RWPE2 (cell line): ENCODE measurements around the gene GTF2F2.

ENCODE experiments used
- ATAC-seq: fragments of 200-7000 bp; cut with Tn5 transposase; 3 replicates; pipeline ENCODE4 v1.9.1; 2021; ENCODE audit warnings: low read depth
- DNase-seq: peaks from one replicate; pipeline ENCODE4 v3.0.0-alpha.2; 2020; ENCODE audit warnings: low spot score
- H3K27ac ChIP-seq: fragments of 450-650 bp; 2 replicates; pipeline ENCODE4 v1.5.1; 2017; ENCODE audit warnings: mild to moderate bottlenecking; ENCODE audit not compliant: poor library complexity, severe bottlenecking
- H3K27me3 ChIP-seq: fragments of 250-450 bp; sonication (Bioruptor Pico); 2 replicates; pipeline ENCODE4 v1.5.1; 2021; ENCODE audit warnings: mild to moderate bottlenecking, moderate library complexity; ENCODE audit not compliant: insufficient read depth, poor library complexity, severe bottlenecking
- H3K36me3 ChIP-seq: fragments of 250-450 bp; sonication (Bioruptor Pico); 2 replicates; pipeline ENCODE4 v1.5.1; 2020; ENCODE audit warnings: low read depth, mild to moderate bottlenecking, moderate library complexity
- H3K4me1 ChIP-seq: fragments of 250-450 bp; sonication (Bioruptor Pico); 2 replicates; pipeline ENCODE4 v1.5.1; 2021; ENCODE audit warnings: mild to moderate bottlenecking, moderate library complexity; ENCODE audit not compliant: insufficient read depth, poor library complexity, severe bottlenecking
- H3K4me3 ChIP-seq: fragments of 250-450 bp; sonication (Bioruptor Pico); 2 replicates; pipeline ENCODE4 v1.5.1; 2021; ENCODE audit warnings: mild to moderate bottlenecking, moderate library complexity; ENCODE audit not compliant: severe bottlenecking
- H3K9me3 ChIP-seq: fragments of 250-450 bp; sonication (Bioruptor Pico); 2 replicates; pipeline ENCODE4 v1.5.1; 2021; ENCODE audit warnings: mild to moderate bottlenecking, moderate library complexity; ENCODE audit not compliant: severe bottlenecking
- CTCF ChIP-seq: fragments of 450-650 bp; IDR thresholded peaks from one replicate; pipeline ENCODE4 v1.5.1; 2017; ENCODE audit warnings: mild to moderate bottlenecking, moderate library complexity; ENCODE audit not compliant: poor library complexity, severe bottlenecking

GTF2F2 gene

DNA sequence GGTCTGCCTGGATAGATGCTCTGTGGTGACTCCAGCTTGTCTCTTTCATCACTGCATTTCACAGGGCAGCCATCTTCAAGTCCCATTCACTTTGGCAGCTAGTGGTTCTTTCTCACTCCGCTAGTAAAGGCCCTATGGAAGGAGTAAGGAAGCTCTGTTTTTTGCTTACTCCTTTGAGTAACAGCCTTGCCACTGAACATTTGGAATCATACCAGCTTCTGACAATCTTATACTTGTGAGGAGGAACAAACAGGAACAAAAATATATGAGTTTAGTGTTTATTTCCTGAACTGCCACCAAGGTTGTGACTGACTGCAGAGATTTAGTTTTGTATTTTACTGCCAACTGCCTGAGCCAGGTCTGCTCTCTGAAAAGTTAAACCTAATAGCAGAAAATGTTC, 41.9 kb downstream of the GTF2F2 start:
- peak overlapping the region; percentile 80 for H3K27ac ChIP-seq
- ATAC-seq: peak; percentile 32; the same call in 2 of the 3 replicates
- TF ChIP-seq CTCF: no peak

DNA sequence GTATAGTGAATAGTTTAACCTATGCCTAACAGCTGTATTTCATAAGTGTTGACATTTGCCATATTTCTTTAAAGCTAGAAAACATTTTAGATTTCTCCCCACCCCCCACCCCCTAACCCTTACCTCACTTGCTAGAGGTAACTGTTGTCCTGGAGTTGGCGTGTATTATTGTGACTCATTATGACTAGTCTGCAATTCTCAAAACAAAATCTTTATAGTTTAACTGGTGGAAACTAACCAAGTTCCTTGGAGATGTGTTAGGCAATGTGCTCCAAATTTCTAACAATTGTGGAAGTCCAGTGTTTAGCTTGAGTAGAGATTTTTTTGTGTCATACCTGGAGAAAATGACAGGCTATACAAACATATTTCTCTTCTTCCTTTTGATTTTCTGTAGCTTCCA, 42.5 kb downstream of the GTF2F2 start:
- TF ChIP-seq CTCF: no peak
- Histone ChIP-seq H3K27me3 (no peaks in the 10 kb centered on the region), H3K9me3 (no peaks in the 10 kb centered on the region), H3K4me3 (no peak overlapping the region), H3K27ac (peak overlapping the region; percentile 80), H3K4me1 (peaks cover 26% of the 10 kb centered on the region), H3K36me3 (peaks cover 37% of the 10 kb centered on the region)
- ATAC-seq (peak; percentile 98), DNase-seq (no peak)

More for the DNA sequence above, 41.9 kb downstream of the GTF2F2 start:
- Histone ChIP-seq H3K36me3 (peaks cover 37% of the 10 kb centered on the region), H3K4me3 (no peak overlapping the region), H3K4me1 (peaks cover 22% of the 10 kb centered on the region), H3K9me3 (no peaks in the 10 kb centered on the region), H3K27me3 (no peaks in the 10 kb centered on the region)
- DNase-seq: no peak

- DNase-seq (no peak), ATAC-seq (no peak)
- H3K27me3 ChIP-seq: no peaks in the 10 kb centered on the region
- peaks cover 38% of the 10 kb centered on the region for H3K36me3 ChIP-seq
- peak overlapping the region; percentile 83 for H3K27ac ChIP-seq
- peaks cover 31% of the 10 kb centered on the region for H3K4me1 ChIP-seq
- no peak for TF ChIP-seq CTCF
- no peaks in the 10 kb centered on the region for H3K9me3 ChIP-seq
- H3K4me3 ChIP-seq: no peak overlapping the region
These were observed 46.5 kb downstream of the GTF2F2 start for GRCh38 chr13:45166858-45167257.

DNA sequence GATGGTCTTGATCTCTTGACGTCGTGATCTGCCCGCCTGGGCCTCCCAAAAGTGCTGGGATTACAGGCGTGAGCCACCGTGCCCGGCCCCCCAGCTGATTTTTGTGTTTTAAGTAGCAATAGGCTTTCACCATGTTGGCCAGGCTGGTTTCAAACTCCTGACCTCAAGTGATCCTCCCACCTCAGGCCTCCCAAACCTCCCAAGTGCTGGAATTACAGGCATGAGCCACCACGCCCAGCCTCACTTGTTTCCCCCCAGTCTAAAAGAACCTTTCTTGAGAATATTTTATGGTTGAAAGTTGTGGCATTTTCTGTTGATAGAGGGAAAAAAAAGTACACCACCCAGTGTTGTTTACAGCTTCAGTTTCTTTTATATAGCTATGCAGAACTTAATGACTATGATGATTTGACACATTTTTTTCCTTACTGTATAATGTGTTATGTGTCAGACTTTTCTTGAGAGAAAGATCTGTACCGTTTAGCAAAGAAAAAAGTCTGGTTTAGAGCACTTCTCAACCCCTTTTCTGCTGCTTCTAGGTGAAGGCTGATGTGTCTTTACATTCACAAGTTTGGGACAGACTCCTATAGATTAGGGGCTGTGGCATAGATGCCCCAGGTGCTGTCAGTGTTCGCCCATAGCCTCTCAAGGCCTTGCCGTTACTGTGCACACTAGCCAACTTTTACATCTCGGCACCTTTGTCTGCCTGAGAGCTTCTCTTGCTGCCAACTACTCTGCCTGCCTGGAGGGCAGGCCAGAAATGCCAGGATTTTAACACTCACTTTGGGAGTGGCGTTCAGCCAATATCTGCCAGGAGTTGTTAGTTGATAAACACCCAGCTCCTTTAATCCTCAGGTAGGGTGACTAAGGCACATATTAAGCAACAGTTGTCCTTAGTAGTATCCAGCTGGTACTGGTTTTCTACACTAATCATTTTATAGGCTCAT, 47.6 kb downstream of the GTF2F2 start:
- Histone ChIP-seq H3K4me3 (no peak overlapping the region), H3K9me3 (no peaks in the 10 kb centered on the region), H3K4me1 (peaks cover 21% of the 10 kb centered on the region), H3K27ac (peak overlapping the region; percentile 83), H3K27me3 (no peaks in the 10 kb centered on the region), H3K36me3 (peaks cover 38% of the 10 kb centered on the region)
- DNase-seq (peak; percentile 88), ATAC-seq (peak; percentile 94)
- TF ChIP-seq CTCF: no peak

DNA sequence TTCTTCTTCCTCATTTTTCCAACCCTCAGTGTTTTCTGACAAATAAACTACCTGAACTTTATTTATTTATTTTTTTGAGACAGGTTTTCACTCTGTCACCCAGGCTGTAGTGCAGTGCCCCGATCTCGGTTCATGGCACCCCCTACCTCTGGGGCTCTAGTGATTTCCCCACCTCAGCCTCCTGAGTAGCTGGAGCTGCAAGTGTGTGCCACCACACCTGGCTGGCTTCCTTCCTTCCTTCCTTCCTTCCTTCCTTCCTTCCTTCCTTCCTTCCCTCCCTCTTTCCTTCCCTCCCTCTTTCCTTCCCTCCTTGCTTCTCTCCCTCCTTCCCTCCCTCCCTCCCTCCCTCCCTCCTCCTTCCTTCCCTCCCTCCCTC, 48.2 kb downstream of the GTF2F2 start:
- H3K4me3 ChIP-seq: no peak overlapping the region
- H3K27ac ChIP-seq: peak overlapping the region; percentile 83
- peaks cover 38% of the 10 kb centered on the region for H3K36me3 ChIP-seq
- DNase-seq (no peak), ATAC-seq (no peak)
- H3K27me3 ChIP-seq: no peaks in the 10 kb centered on the region
- no peak for TF ChIP-seq CTCF
- peaks cover 14% of the 10 kb centered on the region for H3K4me1 ChIP-seq
- H3K9me3 ChIP-seq: no peaks in the 10 kb centered on the region
